K562 (cell line): ENCODE measurements around the gene NVL. TPM values are rescaled to one million over a fixed set of nuclear protein-coding genes. Genes with fewer than 3 reads are reported as not detected.

Experiments
- CBFB ChIP-seq: sonication (generic); formaldehyde crosslinking; IDR thresholded peaks from 2 replicates; pipeline ENCODE4 v1.4.0; 2020; ENCODE audit warnings: mild to moderate bottlenecking, missing genetic modification reagents
- E4F1 ChIP-seq: fragments of 250-450 bp; sonication (Bioruptor Pico); IDR thresholded peaks from 2 replicates; pipeline ENCODE4 v1.5.0; 2021; ENCODE audit warnings: mild to moderate bottlenecking, borderline replicate concordance
- GATAD2B ChIP-seq: fragments of 450-650 bp; IDR thresholded peaks from 2 replicates; pipeline ENCODE4 v1.6.1; 2017; ENCODE audit warnings: mild to moderate bottlenecking, borderline replicate concordance
- HMGN3 ChIP-seq: IDR thresholded peaks from 2 replicates; pipeline ENCODE4 v1.6.1; 2011; ENCODE audit warnings: borderline replicate concordance, low read depth, mild to moderate bottlenecking, mixed read lengths, low read length; ENCODE audit not compliant: insufficient read length; ENCODE audit errors: extremely low read depth
- LEF1 ChIP-seq: fragments of 450-650 bp; IDR thresholded peaks from 2 replicates; pipeline ENCODE4 v1.6.1; 2016; ENCODE audit warnings: mild to moderate bottlenecking
- MAZ ChIP-seq, 2 experiments: fragments of 450-650 bp in 1 of 2; sonication (generic) in 1 of 2; formaldehyde crosslinking; IDR thresholded peaks in 1 of 2; conservative IDR thresholded peaks in 1 of 2; 2 replicates each; pipeline versions ENCODE4 v1.4.0 to v1.5.0; 2020; ENCODE audit warnings: mild to moderate bottlenecking in 1 of 2, missing genetic modification reagents in 1 of 2
- NRF1 ChIP-seq, 2 experiments: fragments of 450-650 bp; IDR thresholded peaks in 1 of 2; conservative IDR thresholded peaks in 1 of 2; 2 replicates each; pipeline ENCODE4 v1.6.1; 2014; ENCODE audit warnings: mild to moderate bottlenecking in 2 of 2
- SMAD4 ChIP-seq: fragments of 250-450 bp; sonication (Bioruptor Pico); conservative IDR thresholded peaks from 2 replicates; pipeline ENCODE4 v1.8.0; 2021; ENCODE audit warnings: inconsistent platforms, mild to moderate bottlenecking, moderate library complexity
- SP1 ChIP-seq: sonication (generic); formaldehyde crosslinking; IDR thresholded peaks from 2 replicates; pipeline ENCODE4 v1.8.1; 2022; ENCODE audit warnings: mild to moderate bottlenecking, missing genetic modification reagents
- STAG1 ChIP-seq: sonication (generic); formaldehyde crosslinking; IDR thresholded peaks from 2 replicates; pipeline ENCODE4 v1.5.0; 2020; ENCODE audit warnings: missing genetic modification reagents, borderline replicate concordance
- TCF7 ChIP-seq: sonication (generic); IDR thresholded peaks from 2 replicates; pipeline ENCODE4 v1.6.1; 2016; ENCODE audit warnings: antibody characterized with exemption, borderline replicate concordance
- THRB ChIP-seq: fragments of 450-650 bp; formaldehyde crosslinking; conservative IDR thresholded peaks from 2 replicates; pipeline ENCODE4 v1.4.0; 2022; ENCODE audit warnings: mild to moderate bottlenecking, missing genetic modification characterization
- XRCC4 ChIP-seq: IDR thresholded peaks from one replicate; pipeline ENCODE4 v1.6.1; 2011; ENCODE audit not compliant: insufficient read depth, insufficient read length; ENCODE audit errors: extremely low read depth
- ZNF143 ChIP-seq: sonication (generic); formaldehyde crosslinking; IDR thresholded peaks from 2 replicates; pipeline ENCODE4 v1.9.0; 2022; ENCODE audit warnings: mild to moderate bottlenecking, missing genetic modification reagents
- ZNF592 ChIP-seq: fragments of 450-650 bp; IDR thresholded peaks from 2 replicates; pipeline ENCODE4 v1.6.1; 2017; ENCODE audit warnings: antibody characterized with exemption, mild to moderate bottlenecking
- polyA plus RNA-seq, 8 experiments: library from polyadenylated mRNA; depleted of rRNA in 4 of 8; stranded (reverse) in 5 of 8; unstranded in 3 of 8; fragments of >200 nt; fragmentation: Nextera tagmentation in 2 of 8; fragmentation: Illumina TruSeq in 1 of 8; extraction: Ambion mirVana in 2 of 8; extraction: Trizol in 1 of 8; gene quantifications; 2 replicates each; pipeline versions ENCODE4 v1.2.1 to v1.2.3, GENCODE V29; 2011 to 2014; ENCODE audit warnings: inconsistent platforms in 1 of 8, missing spikeins in 1 of 8
- total RNA-seq, 7 experiments: library from RNA; depleted of rRNA in 6 of 7; stranded (reverse); fragments of >200 nt in 6 of 7; fragmentation: Illumina TruSeq in 2 of 7; extraction: Trizol in 2 of 7; gene quantifications; 2 replicates each; pipeline versions ENCODE4 v1.2.1 to v1.2.3, GENCODE V29; 2011 to 2021; ENCODE audit warnings: low replicate concordance in 1 of 7

Gene NVL
- total and polyA plus RNA-seq, 9 of the 15 experiments (the other 6 are each of a cell fraction or from before 2014, with no cell fraction given), result 32.5 to 86.6 (median 62.9) TPM

GRCh38 chr1:224356685-224357625 lies 27.0 kb upstream of the NVL start, which contains the start of gene CNIH4 (continued):
- peak; percentile 24 for TF ChIP-seq HMGN3
- peak; percentile 67; the same call in 1 of the 2 replicates for TF ChIP-seq GATAD2B
- no peak for TF ChIP-seq CBFB (CRISPR knock-in tag)
- TF ChIP-seq ZNF143 (CRISPR knock-in tag), result peak; percentile 94
- 0 out of 2 replicates have a peak, but pooled peaks have one; percentile 42 for TF ChIP-seq ZNF592
- TF ChIP-seq XRCC4, result no peak
- 0 out of 2 replicates have a peak, but pooled peaks have one; percentile 29 for TF ChIP-seq TCF7
- 0 out of 2 replicates have a peak, but pooled peaks have one; percentile 62 for TF ChIP-seq SMAD4
- TF ChIP-seq LEF1, result no peak
- TF ChIP-seq THRB, result peak; percentile 32; the same call in 1 of the 2 replicates
- peak; percentile 40; the same call in 1 of the 2 replicates for TF ChIP-seq SP1 (CRISPR knock-in tag)
- peak; percentile 54; the same call in 1 of the 2 replicates for TF ChIP-seq STAG1 (CRISPR knock-in tag)
- TF ChIP-seq NRF1 (conservative IDR thresholded peaks at IDR 0.05 in 1 of 2, IDR thresholded peaks at IDR 0.05 in 1 of 2), result peak; percentile 47 to 49; a peak in 3 of 4 replicates
- no peak for TF ChIP-seq E4F1 (CRISPR knock-in tag)
- TF ChIP-seq MAZ (CRISPR knock-in tag; conservative IDR thresholded peaks at IDR 0.05 in 1 of 2, IDR thresholded peaks at IDR 0.05 in 1 of 2), result peak in 1 of 2 experiments; percentile 54
